BJ (cell line): ENCODE data around the gene CROT. TPM values are rescaled to one million over a fixed set of nuclear protein-coding genes. Genes with fewer than 3 reads are reported as not detected.

ENCODE experiments used
- CTCF ChIA-PET: fragments of 350-600 bp; formaldehyde crosslinking; extraction: SDS; loops from one replicate; lab custom pipeline; 2021; ENCODE audit warnings: antibody characterized with exemption, inconsistent platforms; lab: Yijun Ruan, JAX
- POLR2A ChIA-PET: fragments of 300-600 bp; sonication (Branson Sonifier 250); formaldehyde crosslinking; extraction: SDS; loops from one replicate; lab custom pipeline; 2021; ENCODE audit warnings: antibody characterized with exemption; lab: Charles Lee
- DNase-seq: peaks from one replicate; pipeline ENCODE4 v3.0.0-alpha.2; 2011; ENCODE audit warnings: low read depth
- H3K27me3 ChIP-seq: 2 replicates; pipeline ENCODE4 v1.6.0; 2011; ENCODE audit warnings: low read length; ENCODE audit not compliant: control insufficient read depth, insufficient read depth
- H3K36me3 ChIP-seq: 2 replicates; pipeline ENCODE4 v1.5.1; 2011; ENCODE audit warnings: low read length; ENCODE audit not compliant: control insufficient read depth, insufficient read depth
- H3K4me3 ChIP-seq: 2 replicates; pipeline ENCODE4 v1.5.1; 2011; ENCODE audit warnings: low read depth, mild to moderate bottlenecking, control low read depth, low read length
- CTCF ChIP-seq: IDR thresholded peaks from 2 replicates; pipeline ENCODE4 v1.5.1; 2011; ENCODE audit warnings: low read depth, mild to moderate bottlenecking, control low read depth, inconsistent platforms, low read length, moderate library complexity; ENCODE audit not compliant: insufficient read depth
- polyA plus RNA-seq: library from polyadenylated mRNA; depleted of rRNA; stranded (reverse); fragments of >200 nt; gene quantifications from 2 replicates; pipeline ENCODE4 v1.2.3, GENCODE V29; 2011

The CROT gene
- polyA plus RNA-seq, 1 experiment: 4.6 TPM

- H3K4me3 ChIP-seq: no peak overlapping the region
- no peaks in the 10 kb centered on the region for H3K36me3 ChIP-seq
- ChIA-PET CTCF (interaction anchor here (0.7 to 9.3 kb wide), 23 partner anchors 12 to 473 kb away, joined by 3 to 356 read pairs (median 5); no protein-coding TSS in a partner anchor), POLR2A (no interaction called here)
- no peaks in the 10 kb centered on the region for H3K27me3 ChIP-seq
- DNase-seq: no peak
- TF ChIP-seq CTCF: peak; percentile 49
Observed at GRCh38 chr7:87416682-87417587, 71.5 kb downstream of the CROT start.

- Histone ChIP-seq H3K27me3 (no peaks in the 10 kb centered on the region; the same call in 1 of the 2 replicates), H3K36me3 (no peaks in the 10 kb centered on the region), H3K4me3 (no peak overlapping the region)
- ChIA-PET POLR2A (interaction anchor here (0.5 kb wide), 1 partner anchor 719 kb away, joined by 3 read pairs; no protein-coding TSS in a partner anchor), CTCF (interaction anchor here (0.7 to 9.3 kb wide), 4 partner anchors 10 to 466 kb away, joined by 3 to 356 read pairs (median 4); no protein-coding TSS in a partner anchor)
- no peak for TF ChIP-seq CTCF
- no peak for DNase-seq
Observed at GRCh38 chr7:87420173-87420572, 74.7 kb downstream of the CROT start.

DNA sequence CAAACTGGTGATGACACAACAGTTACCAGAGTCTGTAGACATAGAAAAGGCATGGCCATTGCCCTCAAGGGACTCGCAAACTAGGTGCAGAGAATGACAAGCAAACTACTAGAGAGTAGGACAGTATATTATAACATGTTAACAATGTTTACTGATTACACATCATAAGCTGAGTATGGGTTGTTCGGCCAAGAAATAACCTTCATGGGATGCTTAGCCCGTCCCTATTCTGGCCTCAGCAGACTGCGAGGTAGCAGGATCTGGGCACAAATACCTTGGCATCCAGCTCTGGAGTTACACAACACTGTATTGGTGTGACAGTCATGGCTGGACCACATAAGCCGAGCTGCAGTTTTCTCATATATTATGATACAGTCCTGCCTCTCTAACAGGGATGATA lies 78.6 kb downstream of the CROT start:
- CTCF ChIA-PET: interaction anchor here (1.5 to 2.7 kb wide), 2 partner anchors 8 to 112 kb away, joined by 4 to 14 read pairs; no protein-coding TSS in a partner anchor
- DNase-seq: no peak
- Histone ChIP-seq H3K36me3 (no peaks in the 10 kb centered on the region), H3K4me3 (no peak overlapping the region), H3K27me3 (no peaks in the 10 kb centered on the region; the same call in 1 of the 2 replicates)
- POLR2A ChIA-PET: no interaction called here
- TF ChIP-seq CTCF: no peak

- CTCF ChIA-PET: no interaction called here
- Histone ChIP-seq H3K4me3 (no peak overlapping the region), H3K36me3 (no peaks in the 10 kb centered on the region), H3K27me3 (no peaks in the 10 kb centered on the region; the same call in 1 of the 2 replicates)
- TF ChIP-seq CTCF: no peak
- no peak for DNase-seq
- POLR2A ChIA-PET: no interaction called here
Observed at GRCh38 chr7:87426160-87426559, 80.7 kb downstream of the CROT start.

GRCh38 chr7:87427288-87427687 lies 81.8 kb downstream of the CROT start:
- TF ChIP-seq CTCF: no peak
- Histone ChIP-seq H3K27me3 (no peaks in the 10 kb centered on the region; the same call in 1 of the 2 replicates), H3K4me3 (no peak overlapping the region), H3K36me3 (no peaks in the 10 kb centered on the region)
- ChIA-PET CTCF (interaction anchor here (0.8 kb wide), 1 partner anchor 16 kb away, joined by 3 read pairs; no protein-coding TSS in a partner anchor), POLR2A (no interaction called here)
- no peak for DNase-seq
